DMS 273 (cell line): ENCODE results near the gene PDLIM5.
"Not testable (repeated sequence)": the region's sequence is repeated elsewhere in the genome, so short reads cannot be mapped to it uniquely, and the experiment has no call there.

Experiments
- DNase-seq: peaks from one replicate; lab custom pipeline; 2025; ENCODE audit not compliant: unreplicated experiment; lab: John Stamatoyannopoulos, UW

Gene PDLIM5

GRCh38 chr4:94488670-94489069, 36.9 kb downstream of the PDLIM5 start:
- DNase-seq, result no peak

DNA sequence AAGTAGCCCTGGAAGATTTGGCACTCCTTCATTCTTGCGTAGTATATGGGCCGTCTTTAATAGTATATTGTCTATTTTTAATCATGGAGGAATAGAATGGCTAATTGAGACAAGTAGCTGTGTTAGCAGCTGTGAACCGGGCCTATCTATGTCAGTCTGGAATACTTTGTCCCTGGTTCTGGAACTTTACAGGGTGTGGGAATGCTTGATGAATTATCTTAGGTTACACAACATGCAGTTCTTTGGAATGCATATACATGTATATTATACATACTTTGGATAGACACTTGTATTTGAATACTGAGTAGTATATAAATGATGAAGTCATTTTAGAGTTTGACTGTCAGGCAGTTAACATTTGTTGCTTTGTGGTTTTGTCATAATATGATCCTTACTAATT, 37.4 kb downstream of the PDLIM5 start:
- DNase-seq, result no peak

- no peak for DNase-seq
These were observed 38.7 kb downstream of the PDLIM5 start for GRCh38 chr4:94490437-94490836.

- no peak for DNase-seq
These were observed 39.6 kb downstream of the PDLIM5 start for GRCh38 chr4:94491322-94491721.

GRCh38 chr4:94495408-94495807, 43.7 kb downstream of the PDLIM5 start:
- DNase-seq, result no peak

DNA sequence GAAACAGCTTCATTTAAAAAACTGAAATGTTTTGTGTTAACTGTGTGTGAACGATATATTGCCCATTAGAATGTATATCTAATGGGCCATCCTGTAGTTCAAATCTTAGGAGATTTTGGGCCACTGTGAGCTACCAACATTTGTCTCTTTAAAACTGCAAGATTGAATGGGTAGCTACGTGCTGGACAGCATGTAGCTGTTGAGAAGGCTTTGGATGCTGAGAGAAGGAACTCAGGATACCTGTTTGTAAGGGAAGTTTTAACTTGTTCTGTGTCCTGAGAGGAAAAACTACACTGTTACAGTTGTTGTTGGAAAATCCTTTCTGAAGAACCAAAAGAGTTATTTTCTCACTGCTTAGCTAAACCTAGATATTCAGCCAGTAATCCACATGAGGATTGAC, 45.9 kb downstream of the PDLIM5 start:
- DNase-seq, result no peak

- no peak for DNase-seq
These were observed 46.8 kb downstream of the PDLIM5 start for GRCh38 chr4:94498502-94498901.

DNA sequence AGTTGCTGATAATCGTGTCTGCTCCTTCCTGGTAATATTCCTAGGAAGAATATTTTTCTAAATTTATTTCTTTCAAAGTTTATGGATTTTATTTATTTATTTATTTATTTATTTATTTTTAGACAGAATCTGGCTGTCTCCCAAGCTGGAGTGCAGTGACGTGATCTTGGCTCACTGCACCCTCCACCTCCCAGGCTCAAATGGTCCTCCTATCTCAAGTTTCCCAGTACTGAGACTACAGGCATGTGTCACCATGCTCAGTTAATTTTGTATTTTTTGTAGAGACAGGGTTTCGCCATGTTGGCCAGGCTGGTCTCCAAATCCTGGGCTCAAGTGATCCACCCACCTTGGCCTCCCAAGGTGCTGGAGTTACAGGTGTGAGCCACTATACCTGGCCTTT, 48.9 kb downstream of the PDLIM5 start:
- no peak for DNase-seq

DNA sequence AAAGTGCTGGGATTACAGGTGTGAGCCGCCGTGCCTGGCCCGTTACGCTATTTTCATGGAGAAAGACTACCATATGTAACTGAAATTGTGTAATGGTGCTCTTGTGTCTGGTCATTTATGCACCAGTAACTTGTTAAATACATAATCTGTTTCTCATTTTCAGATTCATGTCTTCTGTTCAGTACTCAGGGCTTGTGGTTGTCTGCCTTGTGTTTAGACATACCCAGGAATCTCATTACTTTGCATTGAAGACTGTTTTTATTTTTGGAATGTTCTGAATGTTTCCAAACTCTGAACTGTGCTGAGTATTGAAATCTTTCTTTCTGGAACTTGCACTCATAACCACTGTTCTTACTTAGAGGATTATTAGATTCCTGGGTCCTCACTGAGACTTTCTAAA, 52.8 kb downstream of the PDLIM5 start:
- DNase-seq, result no peak

- DNase-seq, result no peak
These were observed 55.1 kb downstream of the PDLIM5 start for GRCh38 chr4:94506822-94507221.

GRCh38 chr4:94507281-94507680, 55.5 kb downstream of the PDLIM5 start:
- no peak for DNase-seq

DNA sequence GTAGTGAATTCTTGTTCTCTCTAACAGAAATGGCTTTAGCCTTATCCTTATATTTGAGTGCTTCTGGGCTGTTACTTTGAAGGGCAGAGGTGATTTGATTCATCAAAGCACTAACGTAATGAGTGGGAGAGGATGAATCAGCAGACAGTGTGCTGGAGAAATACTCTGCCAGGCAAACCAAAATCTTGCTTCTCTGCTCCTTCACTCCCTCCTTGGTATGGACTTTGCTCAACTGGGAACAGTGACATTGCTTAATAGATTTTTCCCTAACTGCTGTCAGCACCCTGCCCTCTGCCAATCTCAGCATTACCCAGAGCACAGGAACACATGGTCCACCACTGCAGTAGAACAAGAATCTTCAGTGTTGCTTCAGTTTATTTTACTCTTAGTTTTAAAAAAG, 56.0 kb downstream of the PDLIM5 start:
- no peak for DNase-seq

GRCh38 chr4:94508296-94508695, 56.6 kb downstream of the PDLIM5 start:
- no peak for DNase-seq

DNA sequence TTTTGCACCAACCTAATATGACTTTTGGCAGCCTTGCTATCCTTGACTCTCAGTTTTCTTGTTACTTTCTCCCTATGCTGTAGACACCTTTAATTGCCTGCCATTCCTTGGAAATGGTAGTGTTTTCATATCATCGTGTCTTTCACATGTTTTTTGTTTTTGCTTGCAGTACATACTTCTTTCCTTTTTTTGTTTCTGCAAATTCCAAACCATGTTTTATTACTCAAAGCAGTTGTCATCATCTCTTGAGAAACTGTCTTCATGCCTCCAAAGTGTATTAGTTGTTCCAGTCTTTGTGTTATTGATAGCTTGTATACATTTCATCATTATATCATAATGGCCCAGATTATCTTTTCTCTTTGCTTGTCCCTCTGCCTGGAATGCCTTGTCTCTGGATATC, 57.1 kb downstream of the PDLIM5 start:
- no peak for DNase-seq

GRCh38 chr4:94511591-94511990, 59.8 kb downstream of the PDLIM5 start:
- no peak for DNase-seq

- DNase-seq, result not testable (repeated sequence)
These were observed 61.8 kb downstream of the PDLIM5 start for GRCh38 chr4:94513532-94513931.

DNA sequence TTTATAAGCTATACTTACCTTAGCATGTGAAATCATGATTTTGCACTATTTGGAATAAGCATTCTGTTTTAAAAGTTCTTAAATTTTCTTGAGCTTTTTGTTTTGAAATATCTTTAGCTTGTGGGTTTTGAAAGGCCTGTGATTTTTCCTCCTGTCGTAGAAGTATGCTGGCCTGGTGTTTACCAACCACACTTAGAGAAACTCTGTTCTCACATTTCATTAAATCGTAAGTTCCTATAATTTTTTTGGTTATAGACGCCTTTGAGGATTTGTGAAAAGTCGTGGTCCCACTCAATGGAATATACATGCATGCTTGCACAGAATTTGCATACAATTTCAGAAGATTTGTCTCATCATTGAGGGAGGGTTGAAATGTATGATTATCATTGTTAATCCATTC, 63.6 kb downstream of the PDLIM5 start:
- no peak for DNase-seq

DNA sequence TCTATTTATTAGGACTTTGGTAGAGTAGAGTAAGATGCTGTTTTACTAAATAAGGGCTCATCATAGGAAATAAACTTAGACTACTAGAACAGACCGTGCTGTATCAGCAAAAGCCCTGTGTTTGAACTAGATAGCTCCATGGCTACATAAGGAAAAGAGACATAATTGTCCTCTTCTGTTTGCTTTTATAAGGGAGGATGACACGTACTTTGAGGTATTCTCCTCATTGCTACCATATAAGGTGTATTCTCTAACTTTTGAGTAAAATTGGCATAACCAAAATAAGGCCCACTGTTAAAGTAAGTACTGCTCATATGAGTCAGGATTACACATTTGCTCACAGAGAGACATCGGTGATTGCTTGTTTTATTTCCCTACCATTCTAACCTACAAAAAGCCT, 64.3 kb downstream of the PDLIM5 start:
- DNase-seq, result no peak

GRCh38 chr4:94516999-94517398, 65.3 kb downstream of the PDLIM5 start:
- no peak for DNase-seq

- DNase-seq, result no peak
These were observed 65.8 kb downstream of the PDLIM5 start for GRCh38 chr4:94517492-94517891.

DNA sequence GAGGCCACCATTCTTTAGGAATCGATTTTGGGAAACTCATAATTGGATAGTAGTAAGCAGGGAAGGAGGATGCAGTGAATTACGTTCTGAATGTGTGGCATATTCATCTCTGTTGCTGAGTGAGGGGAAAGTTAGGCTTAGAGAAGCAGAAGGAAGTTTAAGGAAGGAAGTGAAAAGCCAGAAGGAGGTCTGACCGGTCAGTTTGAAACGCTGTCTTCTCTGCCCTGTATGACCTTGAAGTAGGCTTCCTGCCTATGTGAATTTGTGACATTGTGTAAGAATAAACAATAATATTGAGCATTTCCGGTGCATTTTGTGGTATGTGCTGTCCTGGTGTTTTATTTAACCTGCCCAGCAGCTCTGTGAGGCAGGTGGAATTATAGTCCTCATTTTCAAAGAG, 67.3 kb downstream of the PDLIM5 start:
- DNase-seq, result no peak

DNA sequence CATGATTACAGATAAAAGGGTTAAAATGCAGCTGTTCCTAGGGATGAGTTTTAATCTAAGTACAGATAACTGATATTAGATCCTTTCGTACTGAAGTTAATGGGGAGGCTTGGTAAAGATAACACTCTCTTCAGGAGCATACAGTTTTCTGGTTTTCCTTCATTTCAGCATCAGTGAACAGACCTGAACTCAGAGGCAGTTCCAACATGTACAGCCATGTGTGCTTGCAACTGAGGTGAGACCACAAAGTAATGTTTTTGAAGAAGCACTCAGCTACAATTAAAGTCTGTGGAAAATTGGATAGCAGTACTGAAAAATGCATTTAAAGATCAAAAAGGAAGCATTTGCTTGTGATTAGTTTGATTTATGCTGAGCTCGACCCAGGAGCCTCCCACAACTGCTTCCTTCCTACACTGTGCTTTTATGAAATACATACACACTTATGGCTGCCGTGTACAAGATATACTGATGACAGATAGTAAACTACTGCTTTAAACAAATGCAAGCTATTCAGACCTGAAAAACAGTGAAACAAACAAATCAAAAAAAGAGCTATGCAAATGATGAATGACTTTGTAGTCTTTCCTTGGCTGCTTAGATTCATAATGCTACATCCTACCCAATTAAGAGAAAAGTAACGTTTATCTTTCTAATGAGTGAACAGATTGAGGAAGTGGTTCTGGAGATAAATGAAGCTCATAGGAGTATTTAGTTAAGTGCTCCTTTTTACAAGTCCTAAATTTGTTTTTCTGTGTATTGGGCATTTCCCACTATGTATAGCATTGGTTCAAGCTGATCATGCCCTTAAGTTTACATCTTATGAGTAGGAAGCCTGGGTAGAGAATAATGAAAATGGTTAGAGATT, 68.4 kb downstream of the PDLIM5 start:
- DNase-seq, result no peak

DNA sequence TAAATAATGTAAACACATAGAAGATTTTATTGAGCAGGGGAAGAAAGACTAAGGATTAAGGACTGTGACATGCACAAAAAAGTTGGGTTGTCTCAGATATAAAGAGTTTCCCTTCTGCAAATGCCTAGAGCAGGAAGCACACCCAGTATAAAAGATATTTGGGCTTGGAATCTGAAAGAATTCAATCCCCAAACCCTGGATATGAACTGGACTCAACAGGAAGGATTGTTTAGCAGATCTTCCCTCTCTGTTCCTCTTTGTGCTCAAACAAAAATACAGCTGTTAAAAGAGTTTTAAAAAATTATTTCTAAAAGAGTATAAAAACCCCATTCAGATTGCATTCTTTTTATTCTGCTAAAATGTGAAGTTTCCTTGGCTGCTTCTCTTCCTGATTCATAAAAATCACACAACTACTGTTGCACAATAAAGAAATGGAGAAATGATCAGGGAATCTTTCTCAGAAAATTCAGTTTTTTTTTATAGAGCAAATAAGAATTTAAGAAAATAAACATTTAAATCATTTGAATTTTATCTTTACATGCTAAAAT, 71.4 kb downstream of the PDLIM5 start:
- DNase-seq, result no peak
